CD4-positive, alpha-beta T cell treated with Interleukin-10 for 1 hour (primary cell): ENCODE data around the gene PRSS57.
"Not testable (repeated sequence)": the region's sequence is repeated elsewhere in the genome, so short reads cannot be mapped to it uniquely, and the experiment has no call there.

Experiments
- DNase-seq: peaks from one replicate; pipeline ENCODE4 v3.0.0-alpha.2; 2020

PRSS57 gene

GRCh38 chr19:695352-695949, at the start of gene PRSS57:
Gene PRSS57, minus strand, starts transcription at chr19:695452. Its CDS starts 22 bp downstream, at chr19:695430.
- no peak for DNase-seq

DNA sequence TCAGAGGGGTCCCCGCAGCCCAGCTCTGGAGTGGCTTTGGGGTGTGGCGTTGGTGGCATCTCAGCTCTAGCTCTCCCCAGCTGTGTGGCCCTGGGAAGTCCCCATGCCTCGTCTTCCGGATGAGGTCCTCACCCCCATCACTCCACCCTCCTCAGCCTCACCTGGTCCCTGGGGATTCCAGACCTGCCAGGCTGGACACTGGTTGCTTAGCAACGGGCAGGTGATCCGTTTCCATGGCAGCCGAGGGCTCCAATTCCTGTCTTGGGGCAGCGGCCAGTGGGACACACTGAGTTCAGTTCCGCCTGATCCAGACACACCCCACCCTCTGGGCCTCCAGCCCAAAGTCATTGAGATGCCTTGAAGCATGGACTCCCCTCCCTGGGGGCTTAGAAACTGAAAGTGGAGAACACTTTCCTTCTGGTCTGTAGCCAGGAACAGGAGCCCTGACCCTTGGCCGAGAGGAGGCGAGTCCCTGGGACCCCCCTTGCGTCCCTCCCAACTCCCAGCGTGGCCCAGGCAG, 48.0 kb upstream of the PRSS57 start:
- no peak for DNase-seq

- no peak for DNase-seq
Measured at GRCh38 chr19:742540-743075, 47.4 kb upstream of the PRSS57 start.

DNA sequence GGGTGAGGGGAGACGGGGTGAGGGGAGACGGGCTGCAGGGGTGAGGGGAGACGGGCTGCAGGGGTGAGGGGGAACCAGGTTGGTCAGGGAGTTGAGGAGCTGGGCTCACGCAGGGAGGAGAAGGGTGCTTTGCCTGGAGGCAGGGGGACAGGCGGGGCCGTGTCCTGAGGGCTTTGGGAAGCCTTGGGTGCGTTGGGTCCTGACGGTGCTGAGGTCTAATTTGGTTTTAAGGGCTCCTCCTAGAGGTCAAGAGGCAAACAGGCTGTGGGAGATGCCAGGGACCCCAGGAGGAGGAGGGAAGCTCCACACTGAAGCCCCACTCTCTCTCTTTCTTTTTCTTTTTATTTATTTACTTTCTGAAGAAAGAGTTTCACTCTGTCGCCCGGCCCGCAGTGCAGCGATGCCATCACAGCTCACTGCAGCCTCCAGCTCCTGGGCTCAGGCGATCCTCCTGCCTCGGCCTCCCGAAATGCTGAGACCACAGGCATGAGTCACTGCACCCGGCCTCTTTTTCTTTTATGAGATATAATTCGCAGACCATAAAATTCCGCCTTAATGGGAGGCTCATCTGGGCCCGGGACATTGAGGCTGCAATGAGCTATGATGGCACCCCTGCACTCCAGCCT, 46.4 kb upstream of the PRSS57 start:
- no peak for DNase-seq

GRCh38 chr19:740816-741505, 45.7 kb upstream of the PRSS57 start:
- not testable (repeated sequence) for DNase-seq

- DNase-seq = no peak
Measured at GRCh38 chr19:739998-740715, 44.9 kb upstream of the PRSS57 start.

DNA sequence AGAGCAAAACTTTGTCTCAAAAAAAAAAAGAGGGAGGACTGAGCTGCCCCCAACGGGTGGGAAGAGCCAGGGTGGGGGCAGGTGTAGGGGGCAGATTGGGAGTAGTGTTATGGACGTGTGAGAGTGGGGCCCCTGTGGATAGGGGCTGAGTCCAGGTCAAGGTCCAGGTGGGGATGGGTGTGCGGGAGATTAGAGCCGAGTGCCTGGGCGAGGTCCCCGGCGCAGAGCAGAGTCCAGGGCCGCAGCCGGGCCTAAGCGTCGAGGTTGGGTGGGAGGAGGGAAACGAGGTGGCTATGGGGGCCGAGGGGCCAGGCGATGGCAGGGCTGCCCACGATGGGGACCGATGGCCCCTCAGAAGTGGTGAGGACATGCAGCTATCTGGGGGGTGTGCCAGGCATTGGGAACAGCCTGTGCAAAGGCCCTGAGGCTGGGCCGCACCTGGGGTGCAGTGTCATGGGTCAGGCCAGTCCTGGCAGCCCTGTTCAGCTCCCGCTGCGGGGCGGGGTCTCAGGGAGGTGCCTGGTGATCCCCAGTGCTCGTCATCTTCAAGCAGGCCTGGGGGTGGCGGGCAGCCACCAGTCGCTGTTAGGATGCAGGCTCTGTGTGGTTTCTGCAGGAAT, 43.4 kb upstream of the PRSS57 start:
- no peak for DNase-seq

DNA sequence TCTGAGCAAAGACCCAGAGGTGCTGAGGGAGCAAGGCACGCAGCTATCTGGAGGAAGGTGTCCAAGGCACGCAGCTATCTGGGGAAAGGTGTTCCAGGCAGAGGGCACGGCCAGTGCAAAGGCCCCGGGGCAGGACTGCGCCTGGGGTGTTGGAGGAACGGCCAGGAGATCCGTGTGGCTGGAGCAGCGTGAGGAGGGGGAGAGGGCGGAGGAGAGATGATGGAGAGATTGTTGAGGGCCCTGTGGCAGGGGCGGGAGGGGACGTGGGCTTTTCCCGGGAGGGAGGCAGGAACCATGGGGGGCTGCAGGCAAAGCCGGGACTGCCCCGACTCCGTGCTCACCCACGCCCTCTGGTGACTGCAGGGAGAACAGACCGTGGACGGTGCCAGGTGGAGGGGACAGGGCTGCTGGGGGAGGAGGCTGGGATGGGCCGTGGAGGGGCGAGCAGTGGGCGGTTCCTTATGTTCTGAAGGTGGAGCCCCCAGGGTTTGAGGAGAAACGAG, 42.4 kb upstream of the PRSS57 start:
- peak; percentile 62 for DNase-seq

- DNase-seq = no peak
Measured at GRCh38 chr19:736125-736524, 40.9 kb upstream of the PRSS57 start.

- DNase-seq = no peak
Measured at GRCh38 chr19:734716-735115, 39.5 kb upstream of the PRSS57 start.

GRCh38 chr19:732148-733069, 37.2 kb upstream of the PRSS57 start:
- no peak for DNase-seq

- DNase-seq = no peak
Measured at GRCh38 chr19:731000-731399, 35.7 kb upstream of the PRSS57 start.

- DNase-seq = no peak
Measured at GRCh38 chr19:729965-730668, 34.9 kb upstream of the PRSS57 start.

- DNase-seq = not testable (repeated sequence)
Measured at GRCh38 chr19:729564-729963, 34.3 kb upstream of the PRSS57 start.

DNA sequence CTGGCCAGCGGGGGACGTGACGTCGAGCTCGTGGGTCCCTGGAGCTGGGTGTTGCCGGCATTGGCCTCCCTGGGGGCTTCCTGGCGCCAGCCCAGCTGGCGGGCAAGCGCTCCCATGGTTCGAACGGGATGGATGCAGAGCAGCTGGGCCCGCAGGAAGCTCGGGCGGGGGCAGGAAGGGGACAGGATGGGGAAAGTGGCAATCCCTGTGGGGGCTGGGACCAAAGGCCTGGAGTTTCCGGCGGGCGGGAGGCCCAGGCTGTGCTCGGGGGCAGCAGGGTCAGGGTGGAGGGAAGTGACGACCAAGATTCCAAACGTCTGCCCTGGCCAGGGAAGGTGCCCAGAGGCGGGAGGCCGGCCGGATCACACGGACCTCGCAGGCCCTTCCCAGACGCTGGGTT, 32.8 kb upstream of the PRSS57 start:
- DNase-seq = no peak

DNA sequence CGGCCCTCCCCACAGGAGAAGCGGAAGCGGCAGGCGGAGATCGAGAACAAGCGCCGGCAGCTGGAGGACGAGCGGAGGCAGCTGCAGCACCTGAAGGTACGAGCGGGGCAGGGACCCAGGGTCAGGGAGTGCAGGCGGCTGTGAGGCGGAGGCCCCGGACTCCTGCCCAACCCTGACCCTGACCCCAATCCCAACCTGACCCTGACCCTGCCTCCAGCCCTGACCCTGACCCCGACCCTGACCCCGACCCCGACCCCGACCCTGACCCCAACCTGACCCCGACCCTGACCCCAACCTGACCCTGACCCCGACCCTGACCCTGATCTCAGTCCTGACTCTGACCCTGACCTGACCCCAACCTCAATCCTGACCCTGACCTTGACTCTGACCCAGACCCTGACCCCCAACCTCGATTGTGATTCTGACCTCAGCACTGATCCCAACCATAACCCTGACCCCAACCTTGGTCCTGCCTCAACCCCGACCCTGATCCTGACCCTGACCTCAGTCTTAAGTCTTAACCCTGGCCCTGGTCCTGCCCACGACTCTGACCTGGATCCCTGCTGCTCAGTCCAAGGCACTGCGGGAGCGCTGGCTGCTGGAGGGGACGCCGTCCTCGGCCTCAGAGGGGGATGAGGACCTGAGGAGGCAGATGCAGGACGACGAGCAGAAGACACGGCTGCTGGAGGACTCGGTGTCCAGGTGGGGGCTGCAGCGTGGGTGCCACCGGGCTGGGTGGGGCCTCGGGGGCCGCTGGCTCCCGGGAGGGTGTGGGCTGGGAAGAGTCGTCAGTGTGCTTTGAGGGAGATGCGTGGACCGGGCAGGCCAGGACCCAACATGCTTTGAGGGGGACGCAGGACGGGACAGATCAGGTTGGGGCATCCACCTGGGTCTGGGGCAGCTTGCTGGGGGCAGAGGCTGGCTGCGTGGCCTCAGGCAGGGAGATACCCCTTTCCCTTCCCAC, 32.0 kb upstream of the PRSS57 start:
- no peak for DNase-seq

DNA sequence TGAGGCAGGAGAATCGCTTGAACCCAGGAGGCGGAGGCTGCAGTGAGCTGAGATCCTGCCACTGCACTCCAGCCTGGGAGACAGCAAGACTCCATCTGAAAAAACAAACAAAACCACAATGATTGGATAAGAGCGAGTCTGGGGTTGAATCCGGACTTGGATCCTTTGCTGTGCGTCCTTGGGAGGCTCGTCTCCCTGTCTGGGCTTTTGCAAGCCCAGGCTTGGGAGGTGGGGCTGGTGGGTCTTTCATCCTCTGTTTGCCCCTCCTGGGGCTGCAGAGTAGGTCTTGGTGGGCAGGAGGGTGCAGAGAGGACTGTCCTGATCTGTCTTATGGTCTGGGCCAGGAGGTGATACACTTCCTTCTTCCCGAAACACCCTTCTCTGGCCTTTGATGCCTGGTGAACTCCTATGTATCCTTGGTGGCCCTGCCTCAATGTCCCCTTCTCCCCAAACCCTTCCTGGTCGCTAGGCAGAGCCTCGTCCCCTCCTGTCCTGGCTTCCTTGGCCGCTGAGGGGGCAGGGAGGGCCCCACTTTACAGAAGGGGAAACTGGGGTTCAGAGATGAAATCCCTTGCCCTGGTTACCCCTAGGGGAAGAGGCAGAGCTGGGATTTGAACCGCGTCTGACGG, 30.3 kb upstream of the PRSS57 start:
- DNase-seq = no peak

DNA sequence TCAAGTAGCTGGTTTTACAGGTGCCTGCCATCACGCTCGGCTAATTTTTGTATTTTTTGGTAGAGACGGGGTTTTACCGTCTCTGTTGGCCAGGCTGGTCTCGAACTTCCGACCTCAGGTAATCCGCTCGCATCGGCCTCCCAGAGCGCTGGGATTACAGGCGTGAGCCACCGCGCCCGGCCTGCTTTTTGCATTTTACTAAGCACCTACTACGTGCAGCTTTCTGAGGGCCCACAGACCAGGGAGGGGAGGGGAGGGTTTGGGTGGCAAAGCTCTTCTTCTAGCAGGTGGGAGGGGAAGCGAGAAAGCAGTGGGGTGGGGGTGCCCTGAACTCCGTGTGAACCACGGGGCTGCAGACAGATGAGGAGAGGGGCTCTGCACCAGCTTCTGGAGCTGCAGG, 28.5 kb upstream of the PRSS57 start:
- DNase-seq = no peak

- no peak for DNase-seq
Measured at GRCh38 chr19:723247-723646, 28.0 kb upstream of the PRSS57 start.
